Stimulated activated CD8-positive, alpha-beta memory T cell treated with anti-CD3 and anti-CD28 coated beads, Interleukin-12 subunit alpha, Interleukin-12 subunit beta, amount 100 ng/mL, for 24 hours (primary cell): ENCODE measurements around the gene ANGPTL5.
"Not testable (repeated sequence)": the region's sequence is repeated elsewhere in the genome, so short reads cannot be mapped to it uniquely, and the experiment has no call there.

ENCODE experiments used
- DNase-seq: peaks from one replicate; pipeline ENCODE4 v3.0.0-alpha.2; 2020; ENCODE audit errors: extremely low read depth

Gene ANGPTL5

DNA sequence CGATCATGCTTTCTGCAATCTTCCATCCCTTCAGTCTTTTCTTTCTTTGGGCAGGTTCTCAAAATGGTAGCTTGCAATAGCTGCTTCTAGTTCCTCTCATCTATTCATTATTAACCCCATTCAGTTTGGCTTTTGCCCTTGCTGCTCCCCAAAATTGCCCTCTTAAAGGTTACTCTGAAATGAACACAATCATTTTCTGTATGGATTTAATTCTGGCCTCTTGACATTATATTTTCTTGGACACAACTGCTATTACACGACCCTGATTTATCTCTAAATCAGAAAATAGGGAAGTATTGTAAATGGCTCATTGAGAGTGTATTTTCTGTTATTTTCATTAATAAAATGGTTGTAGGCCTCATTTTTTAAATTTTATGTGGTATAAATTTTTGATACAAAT lies at the start of gene ANGPTL5:
ANGPTL5 (minus strand) TSS at position 101 of the 400 bp plus-strand sequence. CDS start 8,613 bp downstream, outside the sequence.
- DNase-seq, result no peak

DNA sequence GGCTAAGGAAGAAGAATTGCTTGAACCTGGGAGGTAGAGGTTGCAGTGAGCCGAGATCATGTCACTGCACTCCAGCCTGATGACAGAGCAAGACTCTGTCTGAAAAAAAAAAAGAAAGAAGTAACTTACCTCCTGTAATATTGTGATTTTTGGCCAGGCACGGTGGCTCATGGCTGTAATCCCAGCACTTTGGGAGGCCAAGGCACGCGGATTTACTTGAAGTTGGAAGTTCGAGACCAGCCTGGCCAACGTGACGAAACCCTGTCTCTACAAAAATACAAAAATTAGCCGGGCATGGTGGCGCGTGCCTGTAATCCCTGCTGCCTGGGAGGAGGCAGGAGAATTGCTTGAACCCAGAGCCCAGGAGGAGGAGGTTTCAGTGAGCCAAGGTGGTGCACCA lies 47.9 kb upstream of the ANGPTL5 start:
- DNase-seq, result not testable (repeated sequence)

DNA sequence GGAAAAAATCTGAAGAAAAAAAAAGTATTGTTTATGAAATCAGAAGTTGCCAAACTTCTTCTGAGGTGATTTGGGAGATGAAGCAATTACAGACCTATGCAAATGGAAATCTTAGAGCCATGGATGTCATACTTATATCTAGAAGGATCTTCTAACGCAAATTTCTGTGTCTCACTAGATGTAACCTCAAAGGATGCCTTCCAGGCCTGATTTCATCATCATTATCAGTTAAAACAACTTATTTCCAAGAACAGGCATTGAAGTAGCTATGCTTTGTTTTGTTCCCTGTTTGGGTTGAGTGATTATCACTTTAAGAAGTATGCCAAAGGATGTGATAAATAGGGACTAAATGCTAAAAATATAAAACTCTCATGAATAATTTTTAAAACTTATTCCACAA lies 43.9 kb upstream of the ANGPTL5 start:
- no peak for DNase-seq

DNA sequence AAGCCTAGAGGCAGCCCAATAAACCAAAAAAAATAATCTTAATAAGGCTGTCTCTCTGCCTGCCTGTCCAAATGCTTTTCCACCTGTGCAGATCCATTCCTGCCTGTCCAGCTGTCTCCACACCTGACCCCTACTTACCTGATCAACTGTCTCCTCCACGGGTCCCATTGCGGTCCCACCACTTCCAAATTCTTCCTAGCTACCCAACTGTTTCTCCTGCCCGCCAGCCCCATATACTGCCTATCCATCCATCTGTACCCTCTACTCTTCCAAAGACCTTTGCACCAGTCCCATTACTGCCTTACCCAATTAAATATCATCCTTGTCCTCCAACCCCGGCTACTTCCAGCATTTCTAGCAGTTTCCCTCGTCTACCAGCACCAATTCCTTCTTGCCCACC lies 39.4 kb upstream of the ANGPTL5 start:
- no peak for DNase-seq

DNA sequence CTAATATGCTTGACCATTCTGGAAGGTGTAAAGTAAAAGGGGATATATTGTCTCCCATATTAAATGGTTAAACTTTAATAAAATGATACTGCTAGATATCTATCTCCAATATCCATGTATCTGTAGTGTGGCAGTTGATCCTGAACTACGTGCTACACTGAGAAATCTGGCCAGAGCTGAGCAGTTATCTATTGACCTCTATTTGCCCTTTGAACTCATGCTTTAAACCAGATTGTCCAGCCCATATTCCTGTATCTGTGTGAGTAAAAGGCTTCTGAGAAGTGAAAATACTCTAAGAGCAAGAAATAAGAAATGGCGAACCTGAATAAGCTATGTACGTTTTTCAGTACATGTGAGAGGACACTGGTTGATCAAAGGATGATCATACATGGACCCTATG lies 39.0 kb upstream of the ANGPTL5 start:
- no peak for DNase-seq

DNA sequence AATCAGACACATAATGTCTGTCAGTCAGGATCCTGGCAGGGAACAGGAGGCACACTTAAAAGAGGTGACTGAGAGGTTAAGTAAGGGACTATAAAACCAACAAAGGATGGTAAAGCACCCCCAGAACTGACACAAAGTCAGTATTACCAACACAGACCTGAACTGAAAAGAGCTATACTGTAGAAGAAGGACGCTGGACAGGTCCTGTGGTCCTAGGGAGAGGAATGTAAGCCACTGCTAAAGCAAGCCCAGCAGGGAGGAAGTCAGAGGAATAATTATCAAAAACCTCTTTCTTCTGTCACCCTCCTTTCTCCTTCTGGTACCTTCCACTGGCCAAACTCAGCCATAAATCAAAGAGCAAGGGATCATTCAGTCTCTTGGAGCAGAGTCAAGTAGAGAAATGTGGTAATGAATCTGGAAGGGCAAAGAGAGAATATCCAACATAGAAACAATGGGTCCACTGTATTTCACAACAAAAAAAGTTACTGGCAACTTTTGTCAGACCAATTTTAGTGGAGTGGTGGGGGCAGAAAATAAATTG lies 33.4 kb upstream of the ANGPTL5 start:
- DNase-seq, result no peak

DNA sequence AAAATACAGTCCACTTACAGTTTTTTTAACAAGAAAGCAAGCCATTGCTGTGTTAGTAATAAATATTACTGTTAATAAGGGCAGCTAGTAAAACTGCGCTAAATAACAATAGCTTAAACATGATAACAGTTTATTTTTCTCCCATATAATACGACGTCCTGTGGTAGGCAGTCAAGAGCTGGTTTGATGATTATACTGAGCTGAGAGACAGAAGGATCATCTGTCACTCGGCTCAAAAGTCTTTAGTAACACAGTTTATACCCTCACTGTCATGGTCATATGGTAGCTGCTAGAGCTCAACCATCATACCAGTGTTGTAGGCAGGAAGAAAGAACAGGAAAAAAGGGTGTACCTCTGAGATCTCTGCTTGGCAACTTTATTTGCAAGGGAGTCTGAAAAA lies 29.1 kb upstream of the ANGPTL5 start:
- DNase-seq, result no peak

DNA sequence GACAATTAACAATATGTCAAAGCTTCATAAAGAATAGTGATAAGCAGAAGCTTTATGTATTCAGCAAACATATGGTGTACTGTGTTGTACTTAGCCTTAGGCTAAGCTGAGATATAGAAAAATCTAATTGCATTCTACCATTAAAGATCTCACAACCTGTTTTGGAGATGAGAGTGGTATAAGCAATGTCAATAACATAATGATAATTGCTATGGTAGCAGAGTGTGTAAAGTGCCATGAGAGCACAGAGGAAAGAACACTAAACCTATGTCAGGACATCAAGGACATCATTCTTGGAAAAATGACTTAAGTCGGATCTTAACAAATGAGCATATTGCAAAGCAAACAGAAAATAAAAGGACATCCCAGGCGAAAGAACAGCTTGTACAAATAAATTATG lies 28.6 kb upstream of the ANGPTL5 start:
- DNase-seq, result no peak

DNA sequence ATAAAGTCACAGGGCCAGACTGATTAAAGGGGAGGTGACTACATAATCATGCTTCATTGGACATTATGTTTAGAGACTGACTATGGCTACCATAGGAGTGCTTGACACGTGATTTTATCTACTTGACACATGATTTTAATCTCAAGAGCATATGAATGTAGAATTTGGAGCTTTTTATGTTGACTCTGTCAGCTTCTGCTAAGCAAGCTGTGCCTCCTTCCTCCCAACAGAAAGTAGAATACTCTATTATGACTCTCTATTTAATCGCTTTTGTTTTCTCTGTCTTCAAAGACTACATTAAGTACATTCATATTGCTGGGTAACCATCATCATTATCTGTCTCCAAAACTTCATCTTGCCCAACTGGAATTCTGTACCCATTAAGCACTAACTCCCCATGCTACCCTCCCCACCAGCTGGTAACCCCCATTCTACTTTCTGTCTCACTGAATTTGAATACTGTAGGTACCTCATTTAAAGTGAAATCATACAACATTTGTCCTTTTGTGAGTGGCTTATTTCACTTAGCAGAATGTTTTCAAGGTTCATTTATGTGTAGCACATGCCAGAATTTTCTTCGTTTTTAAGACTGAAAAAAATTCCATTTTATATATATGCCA lies 24.7 kb upstream of the ANGPTL5 start:
- no peak for DNase-seq

DNA sequence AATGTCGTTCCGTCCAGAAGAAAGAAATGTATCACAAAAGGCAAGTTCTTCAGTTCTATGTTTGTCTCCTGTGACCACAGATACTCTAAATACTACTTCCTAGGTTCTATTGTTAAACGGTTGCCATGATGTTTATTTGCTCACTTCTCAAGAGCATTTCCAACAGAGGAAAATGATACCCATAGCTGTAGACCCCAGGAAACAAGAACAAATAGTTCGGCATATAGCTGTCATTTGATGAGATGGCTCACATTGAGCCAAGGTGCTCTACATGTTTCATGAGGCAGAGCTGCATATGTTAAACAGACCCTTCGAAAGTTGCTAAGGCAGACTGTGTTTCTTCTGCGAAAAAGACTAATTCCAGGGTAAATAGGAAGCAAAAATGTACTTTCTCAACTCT lies 15.4 kb upstream of the ANGPTL5 start:
- no peak for DNase-seq

DNA sequence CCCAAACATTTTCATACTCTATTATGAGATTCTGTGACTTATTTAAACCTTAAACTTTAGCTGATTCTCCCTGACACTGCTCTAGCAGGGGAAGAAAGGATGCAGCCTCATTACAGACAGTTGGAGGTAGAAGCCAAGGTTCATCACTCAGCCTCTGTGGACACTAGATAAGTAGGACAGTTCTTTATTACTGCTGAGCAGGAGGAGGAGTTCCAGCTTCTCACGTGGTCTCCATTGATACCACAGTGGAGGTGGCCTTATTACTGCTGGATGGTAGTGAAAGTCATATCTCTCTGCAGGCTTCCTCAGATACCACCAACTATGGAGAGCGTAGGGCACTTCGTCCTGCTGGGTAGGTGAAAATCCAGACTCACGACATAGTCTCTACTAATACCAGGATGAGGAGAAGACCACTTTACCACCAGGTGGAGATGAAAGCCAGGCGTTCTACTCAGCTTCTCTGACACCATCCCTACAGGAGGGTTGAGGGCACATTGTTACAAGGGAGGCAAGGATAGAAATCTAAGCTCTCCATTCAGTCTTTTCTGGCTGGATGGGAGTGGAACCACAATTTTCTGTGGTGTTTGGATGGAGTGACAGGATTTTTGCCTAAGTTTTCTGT lies 13.1 kb upstream of the ANGPTL5 start:
- DNase-seq, result no peak

DNA sequence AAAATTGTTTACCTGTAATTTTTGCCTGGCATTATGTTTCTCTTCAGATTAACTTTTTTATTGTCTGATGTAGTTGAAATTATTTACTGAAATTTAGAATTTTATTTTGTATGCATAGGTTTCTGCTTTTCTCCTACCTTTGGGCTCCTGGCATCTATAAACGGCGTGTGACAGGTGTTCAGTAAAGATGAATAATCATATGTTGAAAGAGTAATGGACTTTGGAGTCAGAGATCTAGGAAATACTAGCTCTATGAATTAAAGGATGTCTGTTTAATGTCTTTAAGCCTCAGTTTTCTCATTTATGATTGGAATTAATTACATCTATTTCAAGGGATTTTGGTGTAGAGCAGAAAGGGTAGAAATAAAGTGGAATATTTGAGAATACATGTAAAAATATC lies 7.2 kb upstream of the ANGPTL5 start:
- no peak for DNase-seq

DNA sequence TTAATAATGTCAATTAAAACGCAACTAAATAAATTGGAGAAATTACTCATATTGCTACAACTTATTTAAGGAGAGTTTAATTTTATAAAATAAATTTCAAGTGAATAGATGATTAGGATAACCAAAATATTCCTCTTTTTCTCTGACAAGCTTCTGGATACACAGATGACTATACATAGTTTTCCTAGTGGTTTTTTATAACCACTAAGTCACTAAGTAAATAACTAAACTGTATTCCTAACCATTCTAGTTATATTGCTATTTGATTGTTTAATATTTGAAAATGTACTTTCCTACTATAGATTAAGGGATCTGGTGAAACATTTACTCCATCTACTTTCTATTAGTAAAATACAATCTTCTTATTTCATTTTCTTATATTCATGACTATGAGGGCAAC lies 4.7 kb upstream of the ANGPTL5 start:
- no peak for DNase-seq

DNA sequence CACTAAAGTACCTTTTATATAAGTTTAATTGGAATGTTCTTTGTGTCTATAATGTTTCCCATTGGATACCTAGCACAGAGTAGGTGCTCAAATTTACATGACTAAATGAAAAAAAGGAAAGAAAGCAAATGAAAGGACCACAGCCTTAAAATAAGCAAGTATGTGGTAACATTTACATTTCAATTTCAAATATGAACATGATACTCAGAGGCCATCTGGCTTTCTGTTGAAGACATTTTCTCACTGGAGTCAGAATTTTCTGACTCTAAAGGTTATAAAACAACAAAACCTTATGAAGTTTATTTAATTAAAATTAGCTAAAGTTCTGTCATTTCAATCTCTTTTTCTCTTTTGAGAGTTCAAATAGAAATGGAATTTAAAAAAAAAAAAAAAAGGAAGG lies 904 bp upstream of the ANGPTL5 start:
- DNase-seq, result no peak

DNA sequence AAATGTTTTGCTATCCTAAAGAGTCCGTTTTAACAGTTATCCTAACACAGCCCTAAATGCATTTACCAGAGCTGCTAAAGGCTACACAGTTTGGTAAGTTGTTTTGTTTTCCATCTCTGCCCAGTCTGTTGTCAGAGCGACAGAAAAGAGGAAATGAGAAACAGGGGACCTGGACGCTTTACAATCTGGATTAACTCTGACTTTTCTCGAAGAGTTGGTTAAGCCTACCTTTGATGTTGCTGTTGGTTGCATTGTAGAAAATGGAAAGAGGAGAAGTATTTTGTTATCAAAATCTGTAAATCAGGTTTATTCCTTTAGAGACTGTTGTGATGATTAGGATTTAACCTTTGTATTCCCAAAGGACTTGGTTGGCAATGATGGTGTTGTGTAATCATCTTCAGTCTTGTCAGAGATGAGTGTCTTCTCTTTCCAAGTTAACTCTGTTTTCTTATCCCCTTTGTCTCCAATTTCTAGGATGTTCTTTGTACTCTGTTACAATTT lies 481 bp downstream of the ANGPTL5 start:
- no peak for DNase-seq

DNA sequence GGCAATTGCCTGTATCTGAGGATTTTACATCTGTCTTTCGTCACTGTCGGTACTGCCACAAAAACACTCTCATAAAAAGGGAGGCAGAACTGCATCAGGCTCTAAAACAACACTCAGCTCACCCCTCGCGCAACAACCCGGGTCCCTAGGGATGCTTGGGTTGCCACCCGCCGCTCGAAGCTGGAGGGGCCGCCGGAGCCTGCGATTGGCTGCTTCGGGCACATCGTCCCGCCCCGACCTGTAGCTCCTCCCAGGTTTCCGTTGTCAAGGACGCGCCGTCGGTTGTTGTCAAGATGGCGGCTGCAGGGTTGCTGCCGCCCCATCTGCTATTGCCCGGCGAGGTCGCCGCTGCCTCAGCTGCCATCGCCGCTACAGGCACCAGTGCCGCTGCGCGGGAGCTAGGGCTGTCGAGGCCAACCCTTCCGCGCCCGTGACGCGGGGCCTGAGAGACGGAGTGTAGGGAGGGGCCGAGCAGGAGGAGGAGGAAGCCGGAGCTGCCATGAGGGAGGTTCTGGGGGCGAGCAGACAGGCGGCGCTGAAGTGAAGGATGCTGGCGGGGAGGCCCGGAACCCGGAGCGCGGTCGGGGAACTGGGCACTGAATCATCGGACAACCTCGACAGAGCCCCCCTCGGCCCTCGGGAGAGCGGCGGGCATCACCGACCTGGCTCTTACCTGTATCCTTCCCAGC lies 1.4 kb downstream of the ANGPTL5 start, which contains the start of gene CEP126:
CEP126 (plus strand) TSS at position 273 of the 689 bp plus-strand sequence; CDS start at position 548, 275 bp downstream.
- DNase-seq, result peak; percentile 83

DNA sequence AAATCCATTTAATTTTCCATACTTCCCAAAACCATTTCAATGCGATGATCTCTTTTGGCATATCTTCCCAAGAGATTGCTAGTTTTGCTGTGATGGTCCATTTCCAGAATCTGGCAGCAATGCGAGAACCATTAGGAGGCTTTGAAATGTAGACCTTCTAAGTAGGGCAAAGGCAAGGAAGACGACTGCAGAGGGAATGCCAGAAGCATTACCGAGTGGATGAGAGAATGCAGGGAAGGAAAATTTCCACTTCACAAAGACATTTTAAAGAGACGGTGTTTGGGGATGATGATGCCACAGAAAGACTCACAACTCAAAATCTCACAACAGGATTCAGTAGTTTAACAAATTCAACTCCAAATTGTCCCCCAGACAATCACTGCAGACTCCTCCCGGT lies 2.0 kb downstream of the ANGPTL5 start:
- DNase-seq, result no peak

DNA sequence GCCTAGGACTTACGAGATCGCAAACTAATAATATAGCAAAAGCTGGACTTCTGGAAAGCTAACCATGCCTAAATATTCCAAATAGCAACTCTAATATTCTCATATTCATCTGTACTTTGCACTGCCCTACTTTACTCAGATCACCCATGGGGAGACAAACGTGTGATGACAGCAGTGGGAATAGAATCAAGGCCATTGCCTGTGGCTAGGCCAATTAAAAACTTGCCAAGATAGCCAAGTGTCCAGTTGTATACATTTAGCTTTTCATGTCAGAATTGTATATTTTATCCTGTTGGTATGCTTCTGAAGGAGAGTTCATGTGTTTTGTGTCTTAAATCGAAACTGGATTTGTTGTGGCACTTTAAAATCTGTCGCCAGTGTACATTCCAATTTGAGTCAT lies 2.7 kb downstream of the ANGPTL5 start:
- no peak for DNase-seq

DNA sequence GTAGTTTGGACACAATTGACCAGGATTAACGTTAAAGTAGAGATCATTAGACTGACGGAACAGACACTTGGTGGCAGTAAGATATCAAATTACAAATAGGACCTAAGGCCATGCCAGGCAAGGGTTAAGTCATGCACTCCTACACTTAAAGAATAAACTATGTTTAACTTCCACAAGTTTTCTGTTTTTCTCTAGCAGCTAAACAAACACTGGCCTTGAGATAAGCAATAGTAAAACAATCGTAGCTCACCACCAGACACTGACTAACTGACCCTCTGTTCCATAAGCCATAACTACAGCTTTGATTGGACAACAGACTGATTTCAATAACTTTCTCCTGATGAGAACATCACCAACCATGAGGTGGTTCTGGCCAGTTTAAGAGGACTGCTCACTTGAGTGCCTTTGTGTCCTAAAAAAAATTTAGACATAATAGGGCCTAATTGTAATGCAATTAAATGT lies 3.5 kb downstream of the ANGPTL5 start:
- DNase-seq, result no peak

DNA sequence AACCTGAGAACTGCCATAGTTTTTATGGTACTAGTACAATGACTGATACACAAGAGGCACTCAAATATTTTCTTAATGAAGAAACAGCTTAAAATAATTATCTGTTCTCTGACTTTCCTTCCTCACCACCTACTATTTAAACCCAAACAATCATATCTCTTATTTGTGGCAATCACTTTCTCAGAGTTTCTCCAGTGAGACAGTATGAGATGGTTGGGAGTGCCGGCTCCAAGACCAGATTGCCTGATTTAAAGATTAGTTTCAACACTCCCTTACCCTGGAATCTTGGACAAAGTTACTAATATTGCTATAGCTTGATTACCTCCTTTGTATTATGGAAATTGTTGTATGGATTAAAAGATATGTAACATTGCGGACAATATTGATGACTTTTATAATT lies 7.2 kb downstream of the ANGPTL5 start:
- no peak for DNase-seq

DNA sequence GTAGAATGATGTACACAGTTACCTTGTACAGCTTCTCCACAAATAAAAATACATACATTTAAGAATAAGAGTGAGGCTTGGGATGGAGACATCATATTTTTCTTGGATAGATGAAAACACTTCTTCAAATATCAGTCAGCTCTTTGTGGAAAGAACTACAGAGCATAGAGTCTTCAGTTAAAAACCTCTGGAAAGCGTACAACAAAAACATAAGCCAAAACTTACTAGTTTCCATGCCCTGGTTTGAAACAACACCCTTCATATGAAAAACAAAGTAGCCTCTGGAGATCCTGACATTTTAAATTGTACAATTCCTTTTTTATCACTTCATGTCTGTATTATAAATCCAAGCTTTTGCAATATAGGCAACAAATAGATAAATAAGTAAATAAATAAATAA lies 8.5 kb downstream of the ANGPTL5 start:
- no peak for DNase-seq

DNA sequence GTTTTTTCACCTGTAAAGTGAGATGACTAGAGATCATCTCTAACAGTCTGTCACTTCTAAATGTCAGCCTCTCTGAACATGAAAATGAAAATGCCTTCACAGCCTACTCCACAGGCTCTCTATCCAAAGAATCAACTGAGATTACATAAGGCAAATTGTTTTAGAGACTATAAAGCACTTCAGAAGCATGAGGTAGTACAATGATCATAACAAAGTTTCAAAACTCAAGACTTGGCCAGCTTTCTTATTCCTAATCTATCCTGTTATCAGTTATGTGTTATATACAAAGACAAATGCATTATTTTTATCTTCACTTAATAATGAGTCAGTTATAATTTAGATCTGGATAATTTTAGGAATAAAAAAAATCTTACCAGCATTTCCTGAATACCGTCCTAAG lies 21.8 kb downstream of the ANGPTL5 start:
- DNase-seq, result no peak

DNA sequence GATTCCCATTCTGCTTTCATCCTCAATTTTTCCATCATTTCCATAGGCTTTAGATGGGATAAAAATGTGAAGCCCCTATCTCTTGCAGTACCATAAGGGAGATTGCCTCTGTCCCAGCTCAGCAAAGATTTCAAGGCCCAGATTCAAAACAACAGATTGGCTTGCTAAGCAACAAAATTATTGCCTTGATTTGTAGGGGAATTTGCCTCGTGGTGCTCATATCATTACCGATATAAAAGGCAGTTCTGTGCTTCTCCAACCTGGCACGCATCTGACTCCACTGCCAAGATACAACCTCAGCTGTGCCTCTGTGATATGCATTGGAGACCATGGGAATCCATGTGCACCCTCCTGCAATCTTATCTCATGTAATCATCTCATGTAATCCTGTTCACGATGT lies 26.6 kb downstream of the ANGPTL5 start:
- DNase-seq, result no peak
